Sciatic nerve (tissue), 2 donors: ENCODE results near the gene FAM171A2. TPM values are rescaled to one million over a fixed set of nuclear protein-coding genes. Genes with fewer than 3 reads are reported as not detected.
A peak's percentile ranks its signal among the peaks of the same experiment; 100 is the strongest.
"Not testable (repeated sequence)": the region's sequence is repeated elsewhere in the genome, so short reads cannot be mapped to it uniquely, and the experiment has no call there.

ENCODE experiments used
- ATAC-seq: fragments of 200-7000 bp; cut with Tn5 transposase; one replicate; pipeline ENCODE4 v1.9.1; 2020; ENCODE audit warnings: mild to moderate bottlenecking, moderate library complexity
- DNase-seq: peaks from one replicate; pipeline ENCODE4 v3.0.0-alpha.2; 2020; ENCODE audit warnings: low spot score
- intact Hi-C: fragments of 100-400 bp; cut with DNase I; formaldehyde crosslinking; loops from one replicate; pipeline ENCODE4 v1.14.2; 2022
- total RNA-seq: library from RNA; stranded (reverse); fragmentation: NEBNext Ultra II Directional; extraction: Animal tissue kit (Norgen Biotek cat#: 25700); gene quantifications from one replicate; pipeline ENCODE4 v1.2.1, GENCODE V29; 2021
- donor health status: DM: no; HTN: no; CAD: no.
- donor health status: DM: no; HTN: no; CAD: no.

The FAM171A2 gene
- total RNA-seq, 1 donor from 2014 or later = 3.7 TPM

DNA sequence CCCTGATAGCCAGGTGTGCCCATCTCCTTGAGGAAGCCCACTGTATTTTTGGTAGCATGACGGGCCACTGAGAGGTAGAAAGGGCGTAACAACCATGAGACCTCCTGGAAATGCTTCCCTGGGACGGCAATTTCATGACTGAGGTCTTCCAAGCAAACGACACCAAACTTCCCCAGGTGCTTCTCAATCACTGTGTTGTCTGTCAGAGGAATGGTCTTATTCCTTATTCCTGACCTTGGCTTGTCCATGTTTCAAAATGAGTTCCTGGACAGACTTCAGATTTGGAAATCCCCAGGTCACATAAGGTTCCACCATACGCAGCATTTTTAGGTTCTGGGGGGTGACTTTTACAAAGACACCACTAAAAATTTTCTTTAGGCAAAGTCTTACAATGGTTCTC lies 1.4 kb upstream of the FAM171A2 start:
- ATAC-seq, intact Hi-C loops: not testable (repeated sequence)

GRCh38 chr17:44362949-44363612 lies 572 bp downstream of the FAM171A2 start:
- intact Hi-C loops = no loop called here
- peak; percentile 29 for ATAC-seq
- no peak for DNase-seq

More for the DNA sequence above, 1.4 kb upstream of the FAM171A2 start:
- DNase-seq = not testable (repeated sequence)

DNA sequence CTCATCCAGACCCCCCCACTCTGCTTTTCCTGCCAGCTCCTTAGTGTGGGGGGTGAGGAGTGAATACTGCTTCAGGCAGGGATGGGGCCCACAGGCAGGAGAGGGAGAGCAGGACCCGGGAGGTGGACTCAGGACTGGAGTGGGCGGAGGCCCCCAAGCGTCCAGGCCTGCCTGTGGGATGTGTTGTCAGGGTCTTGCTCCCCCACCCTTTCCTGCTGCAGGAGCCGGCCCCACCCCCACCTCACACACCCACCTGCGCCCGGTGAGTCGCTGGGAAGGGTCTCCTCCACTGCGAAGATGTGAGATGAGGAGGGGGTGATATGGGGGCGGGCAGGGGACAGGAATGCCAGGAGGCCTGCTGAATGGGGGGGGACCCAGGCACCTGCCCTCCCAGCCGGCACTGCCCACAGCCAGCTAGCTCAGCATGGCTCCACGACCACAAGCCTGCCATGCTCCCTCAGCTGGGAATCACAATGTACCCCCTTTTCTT lies 1.1 kb downstream of the FAM171A2 start:
- peak; percentile 11 for ATAC-seq
- DNase-seq = no peak

DNA sequence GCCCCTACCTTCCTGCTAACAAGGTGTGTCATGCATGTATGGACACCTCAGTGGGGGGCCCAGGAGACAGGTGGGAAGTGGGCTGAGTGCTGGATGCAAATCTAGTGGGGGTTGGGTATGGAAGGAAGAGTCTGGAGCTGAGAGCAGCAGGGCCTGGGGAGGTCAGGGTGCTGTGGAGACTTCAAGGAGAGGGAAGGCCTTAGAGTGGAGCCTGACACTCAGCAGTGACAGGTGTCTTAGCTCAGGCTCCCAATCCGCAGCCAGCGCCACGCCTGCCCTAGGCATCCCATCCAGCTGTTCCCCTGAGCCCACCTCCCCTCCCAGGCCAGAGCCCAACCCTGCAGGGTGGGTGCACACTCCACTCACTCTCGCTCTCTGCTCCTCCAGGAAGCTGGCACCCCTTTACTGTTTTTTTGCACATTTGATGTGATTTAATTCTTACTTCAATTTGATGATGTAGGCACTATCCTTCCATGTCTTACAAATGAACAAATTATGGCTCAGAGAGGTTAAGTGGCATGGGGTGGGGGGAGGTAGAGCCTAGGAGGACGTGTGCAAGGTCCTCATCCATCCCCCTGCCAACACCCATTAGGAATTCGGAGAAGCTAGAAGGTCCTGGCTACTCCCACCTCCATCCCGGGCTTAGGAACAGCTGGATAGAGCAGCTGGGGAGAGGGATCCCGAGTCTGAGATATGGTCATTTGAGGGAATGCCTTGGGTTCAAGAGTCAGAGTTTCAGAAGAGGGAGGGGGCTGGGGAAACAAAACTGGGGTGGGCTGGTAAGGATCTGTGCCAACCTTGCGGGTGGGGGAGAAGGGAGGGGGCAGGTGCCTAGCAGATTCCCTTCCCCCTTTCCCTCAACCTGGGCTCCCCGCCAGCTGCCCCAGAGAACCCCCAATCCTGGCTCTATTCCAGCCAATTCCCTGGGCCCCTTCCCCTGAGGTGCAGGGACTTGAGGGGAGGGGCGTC lies 2.1 kb downstream of the FAM171A2 start:
- ATAC-seq = no peak
- no peak for DNase-seq
- intact Hi-C loops = loop anchor here (2.0 kb wide), 1 partner anchor 27 kb away; no protein-coding TSS in a partner anchor

More for the DNA sequence above, 1.1 kb downstream of the FAM171A2 start:
- intact Hi-C loops = no loop called here

DNA sequence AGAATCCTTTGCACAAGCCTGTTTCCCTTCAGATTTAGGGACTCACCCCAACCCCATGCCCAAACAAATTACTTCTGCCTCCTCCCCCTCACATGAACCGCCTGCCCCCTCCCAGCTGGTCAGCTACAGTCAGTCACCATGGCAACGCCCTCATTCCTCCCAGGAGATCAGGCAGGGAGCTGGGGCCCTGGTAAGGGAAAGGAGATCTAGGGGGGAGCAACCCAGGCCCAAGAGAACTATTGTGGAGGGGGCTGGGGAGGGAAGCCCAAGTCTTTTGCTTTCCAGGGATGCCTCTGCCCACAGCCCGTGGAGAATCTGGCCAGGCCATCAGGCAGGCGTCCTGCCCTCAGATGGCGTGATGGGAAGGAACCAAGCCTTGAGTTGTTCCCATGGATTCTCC lies 2.8 kb downstream of the FAM171A2 start:
- no peak for DNase-seq
- intact Hi-C loops = loop anchor here (2.0 kb wide), 1 partner anchor 26 kb away; no protein-coding TSS in a partner anchor
- peak; percentile 62 for ATAC-seq

DNA sequence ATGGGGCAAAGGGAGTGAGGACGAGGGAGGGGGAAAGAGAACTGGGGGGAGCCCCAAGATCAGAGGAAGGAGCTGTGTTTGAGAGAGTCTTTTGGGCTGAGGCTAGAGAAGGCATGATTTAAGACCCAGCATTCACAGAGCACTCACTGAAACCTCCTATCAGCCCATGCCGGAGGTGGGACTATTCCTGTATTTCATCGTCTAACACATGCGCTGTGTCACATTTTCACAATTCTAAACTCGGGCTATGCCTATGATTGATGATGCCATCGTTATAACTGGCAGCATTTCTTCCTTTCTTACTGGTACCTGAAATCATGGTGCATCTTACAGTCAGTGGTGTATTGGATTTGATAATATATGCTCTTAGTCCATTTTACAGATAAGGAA lies 3.5 kb downstream of the FAM171A2 start:
- intact Hi-C loops = loop anchor here (2.0 kb wide), 1 partner anchor 25 kb away; no protein-coding TSS in a partner anchor
- DNase-seq (no peak), ATAC-seq (no peak)

DNA sequence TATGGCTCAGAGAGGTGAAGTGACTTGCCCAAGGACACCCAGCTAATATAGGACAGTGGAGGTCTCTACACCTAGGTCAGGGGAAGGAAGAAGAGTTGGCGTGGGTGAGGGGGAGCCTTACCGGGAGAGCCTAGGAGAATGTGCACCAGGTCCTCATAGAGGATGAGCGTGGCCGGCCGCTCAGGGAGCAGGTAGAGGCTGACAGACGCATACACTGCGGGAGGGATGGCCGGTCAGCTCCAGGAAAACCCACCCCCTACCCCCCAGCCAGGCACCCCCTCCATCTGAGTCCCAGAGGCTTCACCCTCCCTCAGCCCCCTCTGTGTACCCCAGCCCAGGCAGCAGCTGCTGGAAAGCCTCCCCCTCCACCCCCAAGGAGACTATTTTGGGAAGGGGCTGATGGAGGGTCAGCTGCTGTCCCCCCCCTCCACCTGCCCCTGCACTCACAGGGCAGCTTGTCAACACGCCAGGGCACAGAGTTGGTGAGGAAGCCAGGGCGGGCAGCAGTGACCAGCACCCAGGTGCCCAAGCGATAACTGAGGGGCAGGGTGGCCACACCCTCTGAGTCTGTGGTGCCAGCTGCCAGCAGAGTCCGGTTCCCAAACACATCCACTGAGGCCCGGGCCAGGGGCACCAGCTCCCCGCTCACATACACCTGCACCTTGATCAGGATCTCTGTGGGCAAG lies 4.1 kb downstream of the FAM171A2 start:
- DNase-seq (no peak), ATAC-seq (no peak)
- intact Hi-C loops = loop anchor here (2.0 kb wide), 1 partner anchor 25 kb away; no protein-coding TSS in a partner anchor

GRCh38 chr17:44359006-44359405 lies 4.6 kb downstream of the FAM171A2 start:
- ATAC-seq (no peak), DNase-seq (no peak)
- intact Hi-C loops = no loop called here

GRCh38 chr17:44358066-44358465 lies 5.6 kb downstream of the FAM171A2 start:
- DNase-seq (no peak), ATAC-seq (no peak)
- intact Hi-C loops = no loop called here

DNA sequence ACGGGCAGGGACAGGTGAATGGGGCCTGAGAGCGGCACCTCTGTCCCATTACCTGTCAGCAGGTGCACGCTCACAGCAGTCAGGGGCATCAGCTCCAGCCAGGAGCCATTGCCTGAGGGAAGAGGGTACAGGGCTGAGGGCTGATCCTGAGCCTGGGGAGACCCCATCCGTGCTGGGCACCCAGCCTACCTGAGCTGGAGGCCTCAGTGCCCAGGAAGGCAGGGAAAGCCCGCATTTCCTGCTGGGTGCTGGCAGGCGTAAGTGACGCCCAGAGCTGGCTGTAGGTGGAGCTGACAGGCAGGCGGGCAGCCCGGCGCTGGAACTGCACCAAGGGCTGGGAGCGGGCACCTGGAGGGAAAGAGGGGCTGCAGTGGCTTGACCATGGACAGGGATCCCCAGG lies 7.4 kb downstream of the FAM171A2 start:
- no peak for DNase-seq
- ATAC-seq = no peak

DNA sequence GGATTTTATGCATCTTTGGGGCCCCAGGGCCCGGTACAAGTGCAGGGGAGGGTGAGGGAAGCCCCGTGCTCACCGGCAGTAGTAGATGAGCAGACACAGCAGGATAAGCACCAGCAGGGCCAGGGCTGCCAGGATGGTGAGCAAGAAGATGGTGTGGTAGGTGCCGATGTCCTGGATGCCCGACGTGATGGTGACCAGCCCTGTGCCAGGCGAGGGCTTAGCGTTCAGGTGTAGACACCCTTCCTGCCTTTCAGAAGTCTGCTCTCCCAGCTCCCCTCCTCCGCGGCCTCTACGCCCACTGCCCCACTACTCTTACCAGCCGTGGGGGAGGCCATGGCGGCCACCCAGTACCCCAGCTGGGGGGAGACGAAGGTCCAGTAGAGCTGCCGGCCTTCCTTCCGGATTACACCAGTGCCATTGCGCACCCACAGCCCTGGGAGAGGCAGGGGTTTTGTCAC lies 8.0 kb downstream of the FAM171A2 start:
- no peak for ATAC-seq
- intact Hi-C loops = no loop called here
- no peak for DNase-seq

More for the DNA sequence above, 7.4 kb downstream of the FAM171A2 start:
- intact Hi-C loops = no loop called here

- ATAC-seq = no peak
- DNase-seq = no peak
- intact Hi-C loops = no loop called here
These were observed 8.8 kb downstream of the FAM171A2 start for GRCh38 chr17:44354582-44355561.

GRCh38 chr17:44353672-44354331 lies 9.9 kb downstream of the FAM171A2 start:
- ATAC-seq (no peak), DNase-seq (no peak)
- intact Hi-C loops = no loop called here

GRCh38 chr17:44352828-44353671 lies 10.6 kb downstream of the FAM171A2 start:
- intact Hi-C loops = no loop called here
- no peak for ATAC-seq
- DNase-seq = no peak

- intact Hi-C loops = no loop called here
These were observed 11.5 kb downstream of the FAM171A2 start for GRCh38 chr17:44351961-44352827.

DNA sequence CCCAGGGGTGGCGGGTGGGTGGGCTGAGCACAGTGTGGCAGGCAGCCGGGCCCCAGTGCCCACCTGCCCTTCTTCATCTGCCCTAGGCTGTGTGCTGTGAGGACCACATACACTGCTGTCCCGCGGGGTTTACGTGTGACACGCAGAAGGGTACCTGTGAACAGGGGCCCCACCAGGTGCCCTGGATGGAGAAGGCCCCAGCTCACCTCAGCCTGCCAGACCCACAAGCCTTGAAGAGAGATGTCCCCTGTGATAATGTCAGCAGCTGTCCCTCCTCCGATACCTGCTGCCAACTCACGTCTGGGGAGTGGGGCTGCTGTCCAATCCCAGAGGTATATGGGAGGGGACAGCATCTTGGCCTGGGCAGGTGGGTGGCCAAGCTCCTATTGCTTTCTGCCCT lies 12.2 kb downstream of the FAM171A2 start:
- ATAC-seq (no peak), DNase-seq (no peak)
- intact Hi-C loops = no loop called here

More at GRCh38 chr17:44351961-44352827, 11.5 kb downstream of the FAM171A2 start:
- ATAC-seq = no peak
- DNase-seq = no peak
